OCI-LY7 (cell line): ENCODE measurements around the gene SOWAHC. TPM values are rescaled to one million over a fixed set of nuclear protein-coding genes. Genes with fewer than 3 reads are reported as not detected.

Source experiments
- BruUV-seq: library from RNA; stranded (reverse); fragments of 400-500 nt; replicated peaks from 2 replicates; lab custom pipeline; 2021; lab: Mats Ljungman, UMichigan
- CTCF ChIA-PET: fragments of 300-600 bp; sonication (Branson Sonifier 250); formaldehyde crosslinking; loops from one replicate; lab custom pipeline; 2022; ENCODE audit warnings: antibody characterized with exemption; ENCODE audit not compliant: unreplicated experiment; lab: Charles Lee
- POLR2A ChIA-PET: fragments of 300-600 bp; sonication (Branson Sonifier 250); formaldehyde crosslinking; loops from one replicate; lab custom pipeline; 2022; ENCODE audit warnings: antibody characterized with exemption; lab: Charles Lee
- DNase-seq: peaks from one replicate; pipeline ENCODE4 v3.0.0-alpha.2; 2015; ENCODE audit warnings: low spot score
- H2AFZ ChIP-seq: fragments of 200-600 bp; sonication (generic), shearing (Covaris generic); 2 replicates; pipeline ENCODE4 v1.6.1; 2014; ENCODE audit warnings: mild to moderate bottlenecking, antibody characterized with exemption, low read length, moderate library complexity
- H3K27ac ChIP-seq: fragments of 200-600 bp; sonication (generic); 2 replicates; pipeline ENCODE4 v1.5.1; 2014; ENCODE audit warnings: mixed run types, low read depth, mild to moderate bottlenecking, moderate library complexity, low read length, inconsistent platforms; ENCODE audit not compliant: poor library complexity, severe bottlenecking
- H3K36me3 ChIP-seq: fragments of 200-600 bp; sonication (generic); 2 replicates; pipeline ENCODE4 v1.6.1; 2014; ENCODE audit warnings: mild to moderate bottlenecking, antibody characterized with exemption, low read length, moderate library complexity, mixed read lengths; ENCODE audit not compliant: insufficient read depth
- H3K4me1 ChIP-seq: fragments of 200-600 bp; sonication (generic); 2 replicates; pipeline ENCODE4 v1.5.1; 2014; ENCODE audit warnings: mild to moderate bottlenecking, low read length; ENCODE audit not compliant: insufficient read depth, poor library complexity, severe bottlenecking
- H3K4me2 ChIP-seq: fragments of 200-600 bp; sonication (generic); 2 replicates; pipeline ENCODE4 v1.6.1; 2014; ENCODE audit warnings: mild to moderate bottlenecking, low read length
- H3K4me3 ChIP-seq: fragments of 200-600 bp; sonication (generic); 2 replicates; pipeline ENCODE4 v1.5.1; 2014; ENCODE audit warnings: mild to moderate bottlenecking, low read depth, low read length; ENCODE audit not compliant: poor library complexity, severe bottlenecking
- H3K79me2 ChIP-seq: fragments of 200-600 bp; sonication (generic); 2 replicates; pipeline ENCODE4 v1.6.1; 2016; ENCODE audit warnings: low read depth, mild to moderate bottlenecking, low read length, moderate library complexity, mixed read lengths; ENCODE audit not compliant: insufficient read depth
- H3K9me2 ChIP-seq: fragments of 200-600 bp; sonication (generic); 2 replicates; pipeline ENCODE4 v1.6.1; 2016; ENCODE audit warnings: mild to moderate bottlenecking, low read length, mixed read lengths; ENCODE audit not compliant: insufficient read depth
- H3K9me3 ChIP-seq: fragments of 200-600 bp; sonication (generic); 2 replicates; pipeline ENCODE4 v1.6.1; 2014; ENCODE audit warnings: mild to moderate bottlenecking, mixed run types, low read length, mixed read lengths
- H4K20me1 ChIP-seq: fragments of 200-600 bp; sonication (generic); 2 replicates; pipeline ENCODE4 v1.6.1; 2014; ENCODE audit warnings: mild to moderate bottlenecking, antibody characterized with exemption, low read length, moderate library complexity, mixed read lengths; ENCODE audit not compliant: insufficient read depth
- CTCF ChIP-seq: fragments of 200-600 bp; sonication (generic); conservative IDR thresholded peaks from 2 replicates; pipeline ENCODE4 v1.5.1; 2014; ENCODE audit warnings: mild to moderate bottlenecking, antibody characterized with exemption, low read length, moderate library complexity, mixed read lengths
- EZH2phosphoT487 ChIP-seq: fragments of 200-600 bp; sonication (generic); IDR thresholded peaks from 2 replicates; pipeline ENCODE4 v1.6.1; 2018; ENCODE audit warnings: low read depth, borderline replicate concordance, mild to moderate bottlenecking, mixed run types, antibody characterized with exemption, low read length, moderate library complexity, mixed read lengths
- intact Hi-C: fragments of 100-400 bp; cut with micrococcal nuclease; formaldehyde crosslinking; loops from one replicate; pipeline ENCODE4 v1.10.0; 2022; ENCODE audit not compliant: unreplicated experiment
- total RNA-seq, 2 experiments: library from RNA; depleted of rRNA in 1 of 2; stranded (reverse); fragments of >200 nt in 1 of 2; shearing (Covaris generic) in 1 of 2; gene quantifications; 2 replicates each; pipeline ENCODE4 v1.2.3, GENCODE V29; 2014 to 2022

SOWAHC gene
- total RNA-seq, 2 experiments from 2014 or later, result not detected

- Histone ChIP-seq H3K36me3 (no peaks in the 10 kb centered on the region), H3K4me3 (no peak overlapping the region), H3K27ac (no peak overlapping the region), H3K9me3 (no peaks in the 10 kb centered on the region), H3K4me2 (no peak overlapping the region), H3K9me2 (no peaks in the 10 kb centered on the region), H2AFZ (no peak overlapping the region), H3K79me2 (no peaks in the 10 kb centered on the region), H4K20me1 (no peaks in the 10 kb centered on the region), H3K4me1 (no peaks in the 10 kb centered on the region)
- BruUV-seq, result no TSS peak
- no peak for DNase-seq
- CTCF ChIA-PET, result no interaction called here
- intact Hi-C loops, result no loop called here
- POLR2A ChIA-PET, result interaction anchor here (0.6 kb wide), 1 partner anchor 92 kb away, joined by 3 read pairs; no protein-coding TSS in a partner anchor
- TF ChIP-seq CTCF, result no peak
- TF ChIP-seq EZH2phosphoT487, result no peak
These were observed 30.6 kb downstream of the SOWAHC start for GRCh38 chr2:109644571-109645275.

- Histone ChIP-seq H2AFZ (no peak overlapping the region), H3K79me2 (no peaks in the 10 kb centered on the region), H3K36me3 (no peaks in the 10 kb centered on the region), H3K9me3 (no peaks in the 10 kb centered on the region), H3K9me2 (no peaks in the 10 kb centered on the region), H3K4me1 (no peaks in the 10 kb centered on the region), H4K20me1 (no peaks in the 10 kb centered on the region), H3K4me2 (no peak overlapping the region), H3K4me3 (no peak overlapping the region), H3K27ac (no peak overlapping the region)
- TF ChIP-seq EZH2phosphoT487 (no peak), CTCF (no peak)
- BruUV-seq, result no TSS peak
- POLR2A ChIA-PET, result interaction anchor here (0.7 kb wide), 1 partner anchor 580 kb away, joined by 3 read pairs; no protein-coding TSS in a partner anchor
- DNase-seq, result no peak
- intact Hi-C loops, result no loop called here
- CTCF ChIA-PET, result no interaction called here
These were observed 31.4 kb downstream of the SOWAHC start for GRCh38 chr2:109645412-109646184.
